Osteocyte (in vitro differentiated cells): Measurements from ENCODE around the gene FBXW4. TPM values are rescaled to one million over a fixed set of nuclear protein-coding genes. Genes with fewer than 3 reads are reported as not detected.
A peak's percentile ranks its signal among the peaks of the same experiment; 100 is the strongest.

ENCODE experiments used
- DNase-seq: peaks from one replicate; pipeline ENCODE4 v3.0.0; 2021; ENCODE audit warnings: mixed read lengths; ENCODE audit not compliant: unreplicated experiment; ENCODE audit errors: extremely low spot score
- H3K27ac Mint-ChIP-seq: one replicate; pipeline ENCODE4 v1.8.0; 2021; ENCODE audit warnings: mild to moderate bottlenecking, mixed read lengths; ENCODE audit not compliant: unreplicated experiment
- H3K27me3 Mint-ChIP-seq: one replicate; pipeline ENCODE4 v1.8.0; 2021; ENCODE audit warnings: mixed read lengths; ENCODE audit not compliant: unreplicated experiment
- H3K36me3 Mint-ChIP-seq: one replicate; pipeline ENCODE4 v1.8.0; 2021; ENCODE audit warnings: mixed read lengths; ENCODE audit not compliant: unreplicated experiment
- H3K4me1 Mint-ChIP-seq: one replicate; pipeline ENCODE4 v1.8.0; 2021; ENCODE audit warnings: mixed read lengths; ENCODE audit not compliant: unreplicated experiment
- H3K4me3 Mint-ChIP-seq: one replicate; pipeline ENCODE4 v1.8.0; 2021; ENCODE audit warnings: mild to moderate bottlenecking, moderate library complexity, mixed read lengths; ENCODE audit not compliant: unreplicated experiment
- H3K9me3 Mint-ChIP-seq: one replicate; pipeline ENCODE4 v1.8.0; 2021; ENCODE audit warnings: mixed read lengths; ENCODE audit not compliant: unreplicated experiment
- total RNA-seq: library from RNA; stranded (reverse); gene quantifications from 2 replicates; pipeline ENCODE4 v1.2.1, GENCODE V29; 2021
- TF ChIP-seq, protein P1 (sequence below): fragments of 200-600 bp; sonication (generic); IDR thresholded peaks from 2 replicates; pipeline ENCODE4 v1.5.0; 2021; ENCODE audit warnings: antibody characterized with exemption, mild to moderate bottlenecking, moderate library complexity

The FBXW4 gene
- total RNA-seq, 1 donor from 2014 or later: 44.6 TPM

DNA sequence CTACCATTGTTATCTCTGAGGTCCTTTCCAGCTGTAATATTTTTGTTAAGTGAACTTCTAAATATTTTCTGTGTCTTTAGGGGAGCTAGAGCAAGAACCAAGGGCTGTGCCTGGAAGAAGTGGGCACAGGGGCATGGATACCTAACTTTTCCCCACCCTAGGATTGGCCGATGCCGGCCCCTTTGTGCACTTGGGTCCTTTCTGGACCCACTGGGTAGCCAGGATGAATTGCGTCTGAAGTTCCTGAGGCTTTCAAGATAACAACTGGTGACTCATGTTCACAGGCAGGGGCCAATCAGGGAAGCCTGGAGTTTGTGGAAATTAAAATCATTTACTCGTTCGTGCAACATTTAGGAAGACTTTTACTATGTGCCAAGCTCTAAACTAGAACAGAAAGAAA, 106.1 kb downstream of the FBXW4 start:
- Mint-ChIP-seq H3K27ac (peak overlapping the region; percentile 27), H3K36me3 (peaks cover 2% of the 10 kb centered on the region)

DNA sequence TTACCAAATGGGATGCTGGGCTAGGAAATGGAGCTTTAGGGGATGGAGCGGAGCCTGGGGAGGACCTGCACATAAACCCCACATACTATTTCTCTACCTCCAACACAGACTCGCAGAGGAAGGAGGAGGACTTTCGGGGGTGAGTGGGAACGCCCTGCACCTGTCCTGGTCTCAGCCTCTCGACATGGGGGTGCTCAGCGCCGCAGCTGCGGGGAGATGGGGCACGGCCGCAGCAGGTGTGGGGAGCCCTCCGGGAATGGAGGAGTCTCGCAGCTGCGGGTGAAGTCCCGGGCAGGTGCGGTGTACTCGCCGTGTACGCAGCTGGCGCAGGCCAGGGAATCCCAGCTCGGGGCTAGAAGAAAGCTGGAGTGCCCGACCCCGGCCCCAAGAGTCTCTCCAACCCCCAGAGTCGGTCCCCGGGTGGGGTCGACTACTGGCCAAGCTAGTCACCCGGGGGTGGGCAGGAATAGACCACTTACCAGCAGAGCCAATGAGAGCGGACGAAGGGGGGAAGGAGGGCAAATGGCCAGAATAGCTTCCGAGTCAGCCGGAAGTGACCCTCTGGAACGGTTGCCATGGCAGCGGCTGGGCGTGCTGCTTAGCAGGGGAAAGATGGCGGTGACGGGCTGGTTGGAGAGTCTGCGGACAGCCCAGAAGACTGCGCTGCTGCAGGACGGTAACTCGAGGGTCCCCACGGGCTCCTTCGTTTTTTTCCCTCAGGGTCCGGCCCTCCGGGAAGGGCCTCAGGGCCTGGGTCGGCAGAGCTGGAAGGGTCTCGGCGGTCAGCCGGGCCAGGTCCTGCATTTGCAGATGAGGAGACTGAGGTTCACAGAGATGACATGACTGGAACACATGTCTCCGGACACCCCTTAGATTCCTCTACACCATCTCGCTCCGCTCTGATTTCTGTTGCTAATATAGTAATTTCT, 107.0 kb downstream of the FBXW4 start, which contains the start of the genes DPCD and POLL:
Gene DPCD, plus strand, starts transcription at position 597 of the 929 bp plus-strand sequence. Its CDS starts 16 bp downstream, at position 613.
Gene POLL, minus strand, starts transcription at position 533 of the 929 bp plus-strand sequence. CDS start 897 bp downstream, outside the sequence.
- H3K4me1 Mint-ChIP-seq: peaks cover 16% of the 10 kb centered on the region
- H3K27ac Mint-ChIP-seq: peak within 1 kb of the TSS; percentile 73
- no peaks in the 10 kb centered on the region for H3K9me3 Mint-ChIP-seq
- DNase-seq: peak; percentile 97
- peaks cover 2% of the 10 kb centered on the region for H3K36me3 Mint-ChIP-seq
- TF ChIP-seq, protein P1, sequence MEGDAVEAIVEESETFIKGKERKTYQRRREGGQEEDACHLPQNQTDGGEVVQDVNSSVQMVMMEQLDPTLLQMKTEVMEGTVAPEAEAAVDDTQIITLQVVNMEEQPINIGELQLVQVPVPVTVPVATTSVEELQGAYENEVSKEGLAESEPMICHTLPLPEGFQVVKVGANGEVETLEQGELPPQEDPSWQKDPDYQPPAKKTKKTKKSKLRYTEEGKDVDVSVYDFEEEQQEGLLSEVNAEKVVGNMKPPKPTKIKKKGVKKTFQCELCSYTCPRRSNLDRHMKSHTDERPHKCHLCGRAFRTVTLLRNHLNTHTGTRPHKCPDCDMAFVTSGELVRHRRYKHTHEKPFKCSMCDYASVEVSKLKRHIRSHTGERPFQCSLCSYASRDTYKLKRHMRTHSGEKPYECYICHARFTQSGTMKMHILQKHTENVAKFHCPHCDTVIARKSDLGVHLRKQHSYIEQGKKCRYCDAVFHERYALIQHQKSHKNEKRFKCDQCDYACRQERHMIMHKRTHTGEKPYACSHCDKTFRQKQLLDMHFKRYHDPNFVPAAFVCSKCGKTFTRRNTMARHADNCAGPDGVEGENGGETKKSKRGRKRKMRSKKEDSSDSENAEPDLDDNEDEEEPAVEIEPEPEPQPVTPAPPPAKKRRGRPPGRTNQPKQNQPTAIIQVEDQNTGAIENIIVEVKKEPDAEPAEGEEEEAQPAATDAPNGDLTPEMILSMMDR: no peak
- H3K27me3 Mint-ChIP-seq: no peaks in the 10 kb centered on the region
- peak within 1 kb of the TSS; percentile 91 for H3K4me3 Mint-ChIP-seq

More for the DNA sequence above, 106.1 kb downstream of the FBXW4 start:
- H3K4me1 Mint-ChIP-seq: peaks cover 16% of the 10 kb centered on the region
- TF ChIP-seq, protein P1: no peak
- no peaks in the 10 kb centered on the region for H3K27me3 Mint-ChIP-seq
- no peaks in the 10 kb centered on the region for H3K9me3 Mint-ChIP-seq
- H3K4me3 Mint-ChIP-seq: peak overlapping the region; percentile 91
- DNase-seq: no peak

DNA sequence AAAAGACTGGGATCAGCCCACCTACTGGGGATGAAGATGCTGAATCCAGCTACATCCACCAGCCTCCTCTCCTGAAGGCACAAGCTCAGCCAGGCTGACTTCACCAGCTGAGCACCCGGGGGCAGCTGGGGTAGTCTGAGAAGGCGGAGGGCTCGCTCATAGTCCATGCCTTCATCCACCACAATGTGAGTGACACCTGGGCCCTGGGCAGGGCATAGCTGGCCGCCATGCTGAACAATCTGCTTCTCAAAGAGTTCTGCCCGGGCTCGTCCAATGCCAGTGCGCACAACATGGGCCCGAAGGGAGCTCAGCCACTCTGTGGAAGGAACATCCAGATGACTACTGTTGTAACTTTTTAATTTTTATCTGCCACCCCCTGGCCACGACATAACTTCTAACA, 109.1 kb downstream of the FBXW4 start:
- H3K36me3 Mint-ChIP-seq: peaks cover 2% of the 10 kb centered on the region
- H3K4me1 Mint-ChIP-seq: peaks cover 16% of the 10 kb centered on the region
- DNase-seq: no peak
- H3K27ac Mint-ChIP-seq: no peak overlapping the region
- TF ChIP-seq, protein P1: no peak
- H3K27me3 Mint-ChIP-seq: no peaks in the 10 kb centered on the region
- no peaks in the 10 kb centered on the region for H3K9me3 Mint-ChIP-seq
- peak overlapping the region; percentile 30 for H3K4me3 Mint-ChIP-seq

DNA sequence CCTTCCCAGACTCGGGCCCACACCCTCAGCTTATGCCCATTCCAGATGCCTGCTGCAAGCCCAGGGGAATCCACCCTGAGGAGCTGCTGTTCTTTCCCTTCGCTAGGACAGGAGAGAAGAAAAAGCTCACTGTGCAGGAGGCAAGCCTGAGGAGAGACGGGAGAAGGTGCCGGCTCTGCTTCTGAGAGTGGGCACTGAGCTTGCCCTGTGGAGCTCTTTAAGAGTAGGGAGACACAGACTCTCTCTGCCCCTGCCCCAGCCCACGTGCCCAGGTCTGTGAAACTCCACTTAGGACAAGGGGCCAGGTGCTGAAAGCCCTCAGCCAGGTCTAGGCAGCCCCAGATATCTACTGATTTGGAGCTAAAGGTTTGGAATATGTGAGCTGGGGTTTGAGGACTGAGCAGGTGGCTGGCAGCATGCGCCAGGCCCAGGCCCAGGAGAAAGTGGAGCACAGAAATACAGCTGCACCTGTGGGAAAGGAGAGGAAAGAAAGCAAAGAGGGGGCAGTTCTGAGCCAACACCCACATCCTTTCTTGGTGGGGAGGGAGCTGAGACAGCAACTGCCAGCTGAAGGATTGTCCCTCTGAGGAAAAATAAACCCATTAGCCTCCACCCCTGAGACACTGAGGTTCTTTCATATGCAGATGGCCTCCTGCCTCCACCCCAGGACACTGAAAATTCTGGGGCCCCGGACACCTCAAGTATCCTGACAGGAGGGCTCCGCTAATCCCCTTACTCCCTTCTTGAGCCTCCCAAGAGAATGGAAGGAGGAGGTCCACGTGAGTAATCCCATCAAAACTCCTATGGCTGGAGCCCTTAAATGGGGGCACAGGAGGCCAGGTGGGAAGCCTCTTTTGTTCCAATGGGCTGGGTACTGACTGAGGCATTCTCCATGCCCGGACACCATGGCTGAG, 114.2 kb downstream of the FBXW4 start:
- H3K27me3 Mint-ChIP-seq: no peaks in the 10 kb centered on the region
- no peaks in the 10 kb centered on the region for H3K4me1 Mint-ChIP-seq
- no peaks in the 10 kb centered on the region for H3K9me3 Mint-ChIP-seq
- H3K27ac Mint-ChIP-seq: no peak overlapping the region
- TF ChIP-seq, protein P1: no peak
- peaks cover 5% of the 10 kb centered on the region for H3K36me3 Mint-ChIP-seq
- H3K4me3 Mint-ChIP-seq: no peak overlapping the region
- DNase-seq: no peak
